ENCODE measurements around the gene TMX4.

The TMX4 gene

GRCh38 chr20:8005033-8005432 is 14.5 kb downstream of the TMX4 start:
- H3K9me3 ChIP-seq, result no peaks in the 10 kb centered on the region
- DNase-seq (ENCODE audit: low spot score in 2 of 2), result no peak
- no peaks in the 10 kb centered on the region for H3K36me3 ChIP-seq (replicated peaks)
- no peak overlapping the region for H3K4me3 ChIP-seq
- H3K4me1 ChIP-seq, result no peaks in the 10 kb centered on the region
- in situ Hi-C loops (cut with MboI; ENCODE audit: low sequenced_read_pairs), result no loop called here
- H3K27me3 ChIP-seq (ENCODE audit: low read depth), result no peaks in the 10 kb centered on the region

- H3K4me3 ChIP-seq, result no peak overlapping the region
- peaks cover 4% of the 10 kb centered on the region; the same call in 1 of the 2 replicates for H3K36me3 ChIP-seq (replicated peaks)
- H3K4me1 ChIP-seq, result no peaks in the 10 kb centered on the region
- H3K27me3 ChIP-seq (ENCODE audit: low read depth), result no peaks in the 10 kb centered on the region
- no peak for DNase-seq (ENCODE audit: low spot score in 2 of 2)
- no peaks in the 10 kb centered on the region for H3K9me3 ChIP-seq
- in situ Hi-C loops (cut with MboI; ENCODE audit: low sequenced_read_pairs), result no loop called here
These were observed 17.5 kb downstream of the TMX4 start for GRCh38 chr20:8002056-8002455.

- DNase-seq (ENCODE audit: low spot score in 2 of 2), result no peak
- no peaks in the 10 kb centered on the region for H3K4me1 ChIP-seq
- no peak overlapping the region for H3K4me3 ChIP-seq
- peaks cover 4% of the 10 kb centered on the region; the same call in 1 of the 2 replicates for H3K36me3 ChIP-seq (replicated peaks)
- H3K27me3 ChIP-seq (ENCODE audit: low read depth), result no peaks in the 10 kb centered on the region
- H3K9me3 ChIP-seq, result no peaks in the 10 kb centered on the region
- in situ Hi-C loops (cut with MboI; ENCODE audit: low sequenced_read_pairs), result no loop called here
These were observed 18.8 kb downstream of the TMX4 start for GRCh38 chr20:8000796-8001195.

GRCh38 chr20:7996898-7997297 is 22.7 kb downstream of the TMX4 start:
- Histone ChIP-seq H3K9me3 (no peaks in the 10 kb centered on the region), H3K4me3 (no peak overlapping the region), H3K36me3 (replicated peaks) (peaks cover 4% of the 10 kb centered on the region; the same call in 1 of the 2 replicates), H3K4me1 (no peaks in the 10 kb centered on the region), H3K27me3 (ENCODE audit: low read depth) (no peaks in the 10 kb centered on the region)
- DNase-seq (ENCODE audit: low spot score in 2 of 2), result no peak
- in situ Hi-C loops (cut with MboI; ENCODE audit: low sequenced_read_pairs), result no loop called here

- no peak overlapping the region for H3K4me3 ChIP-seq
- H3K9me3 ChIP-seq, result no peaks in the 10 kb centered on the region
- H3K4me1 ChIP-seq, result no peaks in the 10 kb centered on the region
- H3K27me3 ChIP-seq (ENCODE audit: low read depth), result no peaks in the 10 kb centered on the region
- no peak for DNase-seq (ENCODE audit: low spot score in 2 of 2)
- in situ Hi-C loops (cut with MboI; ENCODE audit: low sequenced_read_pairs), result no loop called here
- peaks cover 4% of the 10 kb centered on the region; the same call in 1 of the 2 replicates for H3K36me3 ChIP-seq (replicated peaks)
These were observed 24.8 kb downstream of the TMX4 start for GRCh38 chr20:7994809-7995208.

GRCh38 chr20:7993703-7994102 is 25.9 kb downstream of the TMX4 start:
- peaks cover under 1% of the 10 kb centered on the region; the same call in 1 of the 2 replicates for H3K36me3 ChIP-seq (replicated peaks)
- no peak for DNase-seq (ENCODE audit: low spot score in 2 of 2)
- no peaks in the 10 kb centered on the region for H3K27me3 ChIP-seq (ENCODE audit: low read depth)
- H3K4me1 ChIP-seq, result no peaks in the 10 kb centered on the region
- in situ Hi-C loops (cut with MboI; ENCODE audit: low sequenced_read_pairs), result no loop called here
- H3K9me3 ChIP-seq, result no peaks in the 10 kb centered on the region
- no peak overlapping the region for H3K4me3 ChIP-seq

- Histone ChIP-seq H3K9me3 (no peaks in the 10 kb centered on the region), H3K27me3 (ENCODE audit: low read depth) (no peaks in the 10 kb centered on the region), H3K4me3 (no peak overlapping the region), H3K36me3 (replicated peaks) (no peaks in the 10 kb centered on the region; the same call in 1 of the 2 replicates), H3K4me1 (no peaks in the 10 kb centered on the region)
- DNase-seq (ENCODE audit: low spot score in 2 of 2), result no peak
- in situ Hi-C loops (cut with MboI; ENCODE audit: low sequenced_read_pairs), result no loop called here
These were observed 26.3 kb downstream of the TMX4 start for GRCh38 chr20:7993238-7993637.

GRCh38 chr20:7990385-7990784 is 29.2 kb downstream of the TMX4 start:
- no peaks in the 10 kb centered on the region for H3K27me3 ChIP-seq (ENCODE audit: low read depth)
- H3K4me1 ChIP-seq, result no peaks in the 10 kb centered on the region
- no peak for DNase-seq (ENCODE audit: low spot score in 2 of 2)
- H3K9me3 ChIP-seq, result no peaks in the 10 kb centered on the region
- H3K36me3 ChIP-seq (replicated peaks), result no peaks in the 10 kb centered on the region
- H3K4me3 ChIP-seq, result no peak overlapping the region
- in situ Hi-C loops (cut with MboI; ENCODE audit: low sequenced_read_pairs), result no loop called here

- Histone ChIP-seq H3K4me3 (no peak overlapping the region), H3K9me3 (no peaks in the 10 kb centered on the region), H3K27me3 (ENCODE audit: low read depth) (no peaks in the 10 kb centered on the region), H3K4me1 (no peaks in the 10 kb centered on the region), H3K36me3 (replicated peaks) (no peaks in the 10 kb centered on the region)
- in situ Hi-C loops (cut with MboI; ENCODE audit: low sequenced_read_pairs), result no loop called here
- DNase-seq (ENCODE audit: low spot score in 2 of 2), result no peak
These were observed 30.2 kb downstream of the TMX4 start for GRCh38 chr20:7989379-7989778.

GRCh38 chr20:7985916-7986315 is 33.6 kb downstream of the TMX4 start:
- in situ Hi-C loops (cut with MboI; ENCODE audit: low sequenced_read_pairs), result no loop called here
- H3K9me3 ChIP-seq, result no peaks in the 10 kb centered on the region
- H3K4me1 ChIP-seq, result no peaks in the 10 kb centered on the region
- H3K27me3 ChIP-seq (ENCODE audit: low read depth), result no peaks in the 10 kb centered on the region
- no peak for DNase-seq (ENCODE audit: low spot score in 2 of 2)
- no peak overlapping the region for H3K4me3 ChIP-seq
- peaks cover 5% of the 10 kb centered on the region; the same call in 1 of the 2 replicates for H3K36me3 ChIP-seq (replicated peaks)

- no peaks in the 10 kb centered on the region for H3K27me3 ChIP-seq (ENCODE audit: low read depth)
- no peaks in the 10 kb centered on the region for H3K9me3 ChIP-seq
- H3K4me3 ChIP-seq, result no peak overlapping the region
- no peaks in the 10 kb centered on the region for H3K4me1 ChIP-seq
- DNase-seq (ENCODE audit: low spot score in 2 of 2), result no peak
- H3K36me3 ChIP-seq (replicated peaks), result peaks cover 5% of the 10 kb centered on the region; the same call in 1 of the 2 replicates
- in situ Hi-C loops (cut with MboI; ENCODE audit: low sequenced_read_pairs), result no loop called here
These were observed 35.4 kb downstream of the TMX4 start for GRCh38 chr20:7984192-7984591.

GRCh38 chr20:7981374-7981773 is 38.2 kb downstream of the TMX4 start:
- peaks cover 5% of the 10 kb centered on the region; the same call in 1 of the 2 replicates for H3K36me3 ChIP-seq (replicated peaks)
- DNase-seq (ENCODE audit: low spot score in 2 of 2), result no peak
- H3K9me3 ChIP-seq, result no peaks in the 10 kb centered on the region
- no peaks in the 10 kb centered on the region for H3K27me3 ChIP-seq (ENCODE audit: low read depth)
- H3K4me1 ChIP-seq, result no peaks in the 10 kb centered on the region
- in situ Hi-C loops (cut with MboI; ENCODE audit: low sequenced_read_pairs), result no loop called here
- H3K4me3 ChIP-seq, result no peak overlapping the region

- no peaks in the 10 kb centered on the region for H3K27me3 ChIP-seq (ENCODE audit: low read depth)
- H3K4me3 ChIP-seq, result no peak overlapping the region
- H3K36me3 ChIP-seq (replicated peaks), result peaks cover 5% of the 10 kb centered on the region; the same call in 1 of the 2 replicates
- H3K9me3 ChIP-seq, result no peaks in the 10 kb centered on the region
- DNase-seq (ENCODE audit: low spot score in 2 of 2), result peak; percentile 29 to 38
- in situ Hi-C loops (cut with MboI; ENCODE audit: low sequenced_read_pairs), result no loop called here
- H3K4me1 ChIP-seq, result no peaks in the 10 kb centered on the region
These were observed 39.1 kb downstream of the TMX4 start for GRCh38 chr20:7980332-7981046.

GRCh38 chr20:7977709-7978108 is 41.9 kb downstream of the TMX4 start:
- no peak for DNase-seq (ENCODE audit: low spot score in 2 of 2)
- H3K4me1 ChIP-seq, result no peaks in the 10 kb centered on the region
- no peak overlapping the region for H3K4me3 ChIP-seq
- in situ Hi-C loops (cut with MboI; ENCODE audit: low sequenced_read_pairs), result no loop called here
- H3K36me3 ChIP-seq (replicated peaks), result peaks cover 5% of the 10 kb centered on the region; the same call in 1 of the 2 replicates
- H3K27me3 ChIP-seq (ENCODE audit: low read depth), result no peaks in the 10 kb centered on the region
- H3K9me3 ChIP-seq, result no peaks in the 10 kb centered on the region

Data from HAP-1 (cell line).